Measurements from ENCODE around the gene MAP3K21.

GRCh38 chr1:233364695-233365539, 37.4 kb downstream of the MAP3K21 start:
- TF ChIP-seq CTCF (conservative IDR thresholded peaks at IDR 0.05 in 1 of 2, IDR thresholded peaks at IDR 0.05 in 1 of 2; ENCODE audit: low read depth in 1 of 2, low read length in 2 of 2), result peak; percentile 42 to 66
- TF ChIP-seq EZH2 (IDR thresholded peaks at IDR 0.05; ENCODE audit: low read length, missing control alignments), result no peak

All from fibroblast of lung (primary cell).